H9 (cell line): ENCODE results near the gene ACSL3. TPM values are rescaled to one million over a fixed set of nuclear protein-coding genes. Genes with fewer than 3 reads are reported as not detected.

Experiments used
- DNase-seq: peaks from one replicate; pipeline ENCODE4 v3.0.0-alpha.2; 2017
- H2AFZ ChIP-seq: one replicate; pipeline ENCODE4 v1.6.1; 2013; ENCODE audit warnings: mild to moderate bottlenecking, low read length, control low read depth, moderate library complexity
- H2AK5ac ChIP-seq: 2 replicates; pipeline ENCODE4 v1.6.1; 2013; ENCODE audit warnings: low read length, control low read depth, mixed read lengths; ENCODE audit not compliant: insufficient read length
- H2BK120ac ChIP-seq: one replicate; pipeline ENCODE4 v1.6.1; 2013; ENCODE audit warnings: low read depth, mild to moderate bottlenecking, low read length, control low read depth, inconsistent platforms; ENCODE audit not compliant: poor library complexity, severe bottlenecking
- H2BK12ac ChIP-seq: 2 replicates; pipeline ENCODE4 v1.6.1; 2013; ENCODE audit warnings: low read length, control low read depth, mixed read lengths, low read depth; ENCODE audit not compliant: insufficient read length
- H2BK15ac ChIP-seq: 2 replicates; pipeline ENCODE4 v1.6.1; 2013; ENCODE audit warnings: low read depth, low read length, control low read depth
- H2BK20ac ChIP-seq: one replicate; pipeline ENCODE4 v1.6.1; 2013; ENCODE audit warnings: low read depth, mild to moderate bottlenecking, low read length, control low read depth, inconsistent platforms; ENCODE audit not compliant: poor library complexity, severe bottlenecking
- H2BK5ac ChIP-seq: 2 replicates; pipeline ENCODE4 v1.6.1; 2013; ENCODE audit warnings: low read length, control low read depth, mixed read lengths; ENCODE audit not compliant: insufficient read length
- H3K14ac ChIP-seq: 2 replicates; pipeline ENCODE4 v1.6.1; 2013; ENCODE audit warnings: low read length, control low read depth; ENCODE audit not compliant: insufficient read depth
- H3K18ac ChIP-seq: 2 replicates; pipeline ENCODE4 v1.6.1; 2013; ENCODE audit warnings: low read depth, mild to moderate bottlenecking, mixed read lengths, low read length, control low read depth; ENCODE audit not compliant: insufficient read length
- H3K23ac ChIP-seq: 2 replicates; pipeline ENCODE4 v1.6.1; 2013; ENCODE audit warnings: low read length, control low read depth, mixed read lengths, low read depth; ENCODE audit not compliant: insufficient read length
- H3K23me2 ChIP-seq: 2 replicates; pipeline ENCODE4 v1.6.1; 2013; ENCODE audit warnings: low read depth, mild to moderate bottlenecking, mixed read lengths, low read length, control low read depth; ENCODE audit not compliant: insufficient read length, poor library complexity, severe bottlenecking
- H3K27ac ChIP-seq: 2 replicates; pipeline ENCODE4 v1.5.1; 2013; ENCODE audit warnings: low read length, control low read depth, mixed read lengths, low read depth; ENCODE audit not compliant: insufficient read length
- H3K27me3 ChIP-seq: 2 replicates; pipeline ENCODE4 v1.6.1; 2013; ENCODE audit warnings: low read length, control low read depth, inconsistent platforms; ENCODE audit not compliant: insufficient read depth
- H3K4ac ChIP-seq: 2 replicates; pipeline ENCODE4 v1.6.1; 2013; ENCODE audit warnings: low read depth, mild to moderate bottlenecking, control low read depth, inconsistent platforms, low read length, moderate library complexity
- H3K4me1 ChIP-seq: 2 replicates; pipeline ENCODE4 v1.6.1; 2013; ENCODE audit warnings: low read length, control low read depth, inconsistent platforms; ENCODE audit not compliant: insufficient read depth
- H3K4me2 ChIP-seq: 2 replicates; pipeline ENCODE4 v1.6.1; 2013; ENCODE audit warnings: low read length, control low read depth, mixed read lengths; ENCODE audit not compliant: insufficient read length, insufficient read depth
- H3K56ac ChIP-seq: 2 replicates; pipeline ENCODE4 v1.6.1; 2013; ENCODE audit warnings: low read depth, mild to moderate bottlenecking, mixed read lengths, low read length, control low read depth; ENCODE audit not compliant: insufficient read length
- H3K79me1 ChIP-seq: 2 replicates; pipeline ENCODE4 v1.6.1; 2013; ENCODE audit warnings: low read depth, mild to moderate bottlenecking, moderate library complexity, low read length, control low read depth, inconsistent platforms; ENCODE audit not compliant: insufficient read depth, poor library complexity, severe bottlenecking
- H3K79me2 ChIP-seq: 2 replicates; pipeline ENCODE4 v1.6.1; 2013; ENCODE audit warnings: low read length, control low read depth, inconsistent platforms; ENCODE audit not compliant: insufficient read depth
- H3K9ac ChIP-seq: 2 replicates; pipeline ENCODE4 v1.6.1; 2013; ENCODE audit warnings: low read length, control low read depth, mixed read lengths; ENCODE audit not compliant: insufficient read length; ENCODE audit errors: extremely low read depth
- H3K9me3 ChIP-seq: one replicate; pipeline ENCODE4 v1.6.1; 2013; ENCODE audit warnings: low read depth, low read length, inconsistent platforms; ENCODE audit not compliant: control insufficient read depth
- H3T11ph ChIP-seq: one replicate; pipeline ENCODE4 v1.6.1; 2013; ENCODE audit warnings: mild to moderate bottlenecking, low read length, control low read depth, inconsistent platforms
- H4K20me1 ChIP-seq: one replicate; pipeline ENCODE4 v1.6.1; 2013; ENCODE audit not compliant: control insufficient read depth, insufficient read length, insufficient read depth
- H4K5ac ChIP-seq: 2 replicates; pipeline ENCODE4 v1.6.1; 2013; ENCODE audit warnings: low read depth, mild to moderate bottlenecking, mixed read lengths, low read length, control low read depth; ENCODE audit not compliant: insufficient read length
- H4K8ac ChIP-seq: replicated peaks from 2 replicates; pipeline ENCODE4 v1.6.1; 2013; ENCODE audit warnings: low read length, control low read depth, mixed read lengths, low read depth; ENCODE audit not compliant: insufficient read length
- H4K91ac ChIP-seq: 2 replicates; pipeline ENCODE4 v1.6.1; 2013; ENCODE audit warnings: low read depth, mild to moderate bottlenecking, moderate library complexity, mixed read lengths, low read length, control low read depth; ENCODE audit not compliant: insufficient read length
- H3K27ac Mint-ChIP-seq, 3 experiments: 2 replicates in 2 of 3; 3 replicates in 1 of 3; pipeline ENCODE4 v1.8.0; 2020 to 2021; ENCODE audit warnings: mixed read lengths in 3 of 3, mild to moderate bottlenecking in 1 of 3, moderate library complexity in 1 of 3
- H3K27me3 Mint-ChIP-seq: 2 replicates; pipeline ENCODE4 v1.8.0; 2021; ENCODE audit warnings: low read depth, mild to moderate bottlenecking, moderate library complexity, mixed read lengths
- H3K36me3 Mint-ChIP-seq, 3 experiments: 2 replicates in 2 of 3; 3 replicates in 1 of 3; pipeline ENCODE4 v1.8.0; 2020 to 2021; ENCODE audit warnings: low read depth in 3 of 3, mixed read lengths in 3 of 3; ENCODE audit not compliant: insufficient read depth in 1 of 3
- H3K4me1 Mint-ChIP-seq, 2 experiments: 2 replicates each; pipeline ENCODE4 v1.8.0; 2020; ENCODE audit warnings: mixed read lengths in 2 of 2
- H3K4me3 Mint-ChIP-seq, 2 experiments: 2 replicates in 1 of 2; 3 replicates in 1 of 2; pipeline ENCODE4 v1.8.0; 2020 to 2021; ENCODE audit warnings: mild to moderate bottlenecking in 2 of 2, mixed read lengths in 2 of 2, moderate library complexity in 1 of 2
- H3K9me3 Mint-ChIP-seq, 2 experiments: 2 replicates in 1 of 2; 3 replicates in 1 of 2; pipeline ENCODE4 v1.8.0; 2020; ENCODE audit warnings: mild to moderate bottlenecking in 2 of 2, mixed read lengths in 2 of 2, moderate library complexity in 1 of 2
- CTCF ChIP-seq: fragments of 200-600 bp; sonication (generic); conservative IDR thresholded peaks from 3 replicates; pipeline ENCODE4 v1.8.0; 2021; ENCODE audit warnings: antibody characterized with exemption, mild to moderate bottlenecking
- WGBS: extraction: QIAGEN DNeasy Blood & Tissue Kit; methylation state at CpG from one replicate; pipeline ENCODE4 v1.1.7; 2013; ENCODE audit warnings: missing lambda C conversion rate, low lambda C conversion rate, mixed read lengths; ENCODE audit not compliant: insufficient read length; ENCODE audit errors: extremely low coverage; 5-methylcytosine and 5-hydroxymethylcytosine counted together
- total RNA-seq: library from RNA; stranded (reverse); gene quantifications from 2 replicates; pipeline ENCODE4 v1.2.1, GENCODE V29; 2021

ACSL3 gene
- total RNA-seq, 1 experiment from 2014 or later: 60.9 TPM

GRCh38 chr2:222930862-222931261 is 70.0 kb downstream of the ACSL3 start:
- Histone ChIP-seq H3K56ac (no peak overlapping the region), H2BK120ac (no peak overlapping the region), H2BK12ac (no peak overlapping the region), H4K5ac (no peak overlapping the region), H3K27ac (no peak overlapping the region), H4K20me1 (no peaks in the 10 kb centered on the region), H2AFZ (no peak overlapping the region), H3T11ph (no peak overlapping the region), H3K79me1 (no peaks in the 10 kb centered on the region), H4K91ac (no peak overlapping the region), H3K23me2 (no peaks in the 10 kb centered on the region), H3K27me3 (no peaks in the 10 kb centered on the region), H3K14ac (no peak overlapping the region), H2AK5ac (no peak overlapping the region), H2BK15ac (no peak overlapping the region), H3K9me3 (no peaks in the 10 kb centered on the region), H3K79me2 (no peaks in the 10 kb centered on the region), H3K4me2 (no peak overlapping the region), H2BK5ac (no peak overlapping the region), H3K4ac (no peak overlapping the region), H2BK20ac (no peak overlapping the region), H4K8ac (no peak overlapping the region), H3K23ac (no peak overlapping the region), H3K4me1 (no peaks in the 10 kb centered on the region), H3K18ac (no peak overlapping the region), H3K9ac (no peak overlapping the region)
- peak overlapping the region in 1 of 3 experiments; percentile 74; a peak in 1 of 7 replicates for H3K27ac Mint-ChIP-seq
- no peak for DNase-seq
- peaks cover 45 to 60% (median 54%) of the 10 kb centered on the region in 3 experiments for H3K36me3 Mint-ChIP-seq
- H3K9me3 Mint-ChIP-seq: peaks cover 0 to under 1% of the 10 kb centered on the region in 2 experiments; a peak in 1 of 5 replicates
- no CpG with 5 or more reads among the region's 2 CpGs for WGBS
- TF ChIP-seq CTCF: no peak
- no peaks in the 10 kb centered on the region for H3K27me3 Mint-ChIP-seq
- H3K4me1 Mint-ChIP-seq: peaks cover 0 to 3% of the 10 kb centered on the region in 2 experiments; a peak in 1 of 4 replicates
- H3K4me3 Mint-ChIP-seq: no peak overlapping the region
